Measurements from ENCODE around the gene CMA1.

The CMA1 gene

DNA sequence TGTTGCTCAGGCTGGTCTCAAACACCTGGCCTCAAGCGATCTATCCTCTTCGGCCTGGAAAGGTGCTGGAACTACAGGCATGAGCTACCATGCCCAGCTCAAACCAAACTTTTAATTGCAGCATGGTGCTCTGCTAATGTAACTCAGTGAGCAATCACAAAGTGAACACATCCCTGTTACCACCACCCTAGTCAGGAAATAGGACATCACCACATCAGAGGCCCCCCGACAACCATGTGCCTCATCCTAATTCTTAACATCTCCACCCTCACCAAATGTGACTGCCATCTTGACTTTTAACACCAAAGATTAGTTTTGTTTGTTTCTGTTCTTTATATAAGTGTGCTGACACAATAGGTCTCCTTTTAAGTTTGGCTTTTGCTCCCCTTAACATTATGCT lies 42.7 kb downstream of the CMA1 start:
- DNase-seq: no peak

DNA sequence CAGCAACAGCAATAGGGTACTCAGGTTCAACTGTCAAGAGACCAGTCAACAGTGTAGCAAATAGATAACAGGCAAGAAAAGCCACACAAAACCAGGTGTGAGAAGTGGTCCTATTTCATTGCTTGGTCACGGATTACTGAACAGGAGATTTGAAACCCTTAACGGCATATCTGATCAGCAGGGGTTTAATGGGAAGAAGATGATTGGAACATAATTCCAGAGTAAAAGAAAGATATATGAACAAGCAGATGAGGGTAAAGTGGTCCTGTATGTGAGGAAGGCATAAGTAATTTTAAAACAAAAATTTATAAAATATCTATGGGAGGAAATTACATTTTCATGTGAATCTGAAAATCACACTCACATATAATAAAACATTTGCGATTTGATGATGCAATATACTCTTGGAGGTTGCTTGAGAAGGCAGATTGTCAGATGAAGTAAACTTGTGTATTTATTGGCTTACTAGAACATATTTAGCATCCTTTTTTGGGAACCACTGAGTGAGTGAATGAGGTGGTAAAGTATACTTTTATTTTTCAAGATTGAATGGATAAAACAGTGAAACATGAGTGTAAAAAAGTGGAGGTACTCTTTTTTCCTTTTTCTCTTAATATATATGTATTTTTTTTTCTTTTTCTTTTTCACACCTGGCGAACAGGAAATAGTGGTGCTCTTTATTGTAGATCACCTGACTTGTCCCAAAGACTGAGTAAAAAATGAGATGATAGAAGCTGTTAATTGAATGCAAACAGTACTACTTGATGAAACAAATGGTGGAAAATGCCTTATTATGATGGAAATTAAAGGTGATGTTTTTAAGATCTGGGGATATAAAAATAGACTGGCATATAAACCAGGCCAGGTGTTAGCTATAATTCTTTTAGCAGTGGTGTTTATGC lies 43.9 kb downstream of the CMA1 start:
- DNase-seq: peak; percentile 72

- DNase-seq: no peak
Observed at GRCh38 chr14:24463017-24463883, 44.8 kb downstream of the CMA1 start.

DNA sequence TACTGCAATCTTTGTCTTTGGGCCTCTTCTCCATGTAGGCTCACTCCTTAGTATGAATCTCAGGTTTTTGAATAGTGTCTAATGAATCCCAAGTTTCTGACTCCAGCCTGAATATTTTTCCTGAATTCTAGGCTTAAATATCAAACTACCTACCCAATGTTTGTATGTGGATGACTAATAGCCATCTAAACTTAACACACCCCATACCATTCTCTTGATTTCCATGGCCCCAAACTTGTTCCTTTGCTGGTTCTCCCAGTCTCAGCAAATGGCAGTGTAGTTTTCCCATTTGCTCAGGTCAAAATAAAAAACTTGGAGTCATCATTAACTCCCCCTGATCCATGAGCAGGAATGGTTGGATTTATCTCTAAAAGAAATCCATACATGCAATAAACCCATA lies 46.7 kb downstream of the CMA1 start:
- DNase-seq: no peak

DNA sequence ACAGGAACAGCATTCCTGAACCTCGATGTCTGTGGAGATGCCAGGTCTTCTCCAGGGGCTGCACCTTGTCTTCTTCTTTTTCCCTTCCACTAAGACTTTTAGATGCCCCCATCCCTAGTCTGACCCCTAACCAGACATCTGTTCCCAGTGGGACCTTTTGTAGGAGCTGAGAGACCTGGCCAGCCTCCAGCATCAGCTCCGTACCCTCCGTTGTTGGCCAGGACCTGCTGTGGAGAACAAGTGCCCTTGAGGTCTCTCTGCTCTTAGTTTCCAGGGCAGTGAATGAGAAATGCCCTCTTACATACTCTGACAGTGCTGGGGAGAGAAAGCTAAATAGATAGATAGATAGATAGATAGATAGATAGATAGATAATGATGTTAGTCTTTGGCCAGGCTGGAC lies 48.7 kb downstream of the CMA1 start:
- peak; percentile 21 for DNase-seq

- no peak for DNase-seq
Observed at GRCh38 chr14:24458736-24459135, 49.3 kb downstream of the CMA1 start.

DNA sequence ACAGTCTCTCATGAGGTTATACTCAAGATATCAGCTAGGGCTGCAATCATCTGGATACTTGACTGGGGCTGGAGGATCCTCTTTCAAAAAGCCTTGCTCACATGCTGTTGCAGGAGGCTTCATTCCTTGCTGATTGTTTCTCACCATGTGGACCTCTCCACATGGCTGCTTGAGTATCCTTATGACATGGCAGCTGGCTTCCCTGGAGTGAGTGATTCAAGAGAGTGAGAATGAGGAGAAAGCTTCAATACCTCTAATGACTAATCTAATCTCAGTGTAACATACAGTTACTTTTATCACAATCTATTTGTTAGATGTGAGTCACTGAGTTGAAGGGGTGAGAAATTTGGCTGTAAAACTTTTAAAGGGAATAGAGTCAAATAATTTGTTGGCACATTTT lies 51.1 kb downstream of the CMA1 start:
- DNase-seq: no peak

Data from NCI-H2029 treated with DMSO at 0.1 percent for 48 hours (cell line).